ENCODE measurements around the gene GPR132.

Gene GPR132

DNA sequence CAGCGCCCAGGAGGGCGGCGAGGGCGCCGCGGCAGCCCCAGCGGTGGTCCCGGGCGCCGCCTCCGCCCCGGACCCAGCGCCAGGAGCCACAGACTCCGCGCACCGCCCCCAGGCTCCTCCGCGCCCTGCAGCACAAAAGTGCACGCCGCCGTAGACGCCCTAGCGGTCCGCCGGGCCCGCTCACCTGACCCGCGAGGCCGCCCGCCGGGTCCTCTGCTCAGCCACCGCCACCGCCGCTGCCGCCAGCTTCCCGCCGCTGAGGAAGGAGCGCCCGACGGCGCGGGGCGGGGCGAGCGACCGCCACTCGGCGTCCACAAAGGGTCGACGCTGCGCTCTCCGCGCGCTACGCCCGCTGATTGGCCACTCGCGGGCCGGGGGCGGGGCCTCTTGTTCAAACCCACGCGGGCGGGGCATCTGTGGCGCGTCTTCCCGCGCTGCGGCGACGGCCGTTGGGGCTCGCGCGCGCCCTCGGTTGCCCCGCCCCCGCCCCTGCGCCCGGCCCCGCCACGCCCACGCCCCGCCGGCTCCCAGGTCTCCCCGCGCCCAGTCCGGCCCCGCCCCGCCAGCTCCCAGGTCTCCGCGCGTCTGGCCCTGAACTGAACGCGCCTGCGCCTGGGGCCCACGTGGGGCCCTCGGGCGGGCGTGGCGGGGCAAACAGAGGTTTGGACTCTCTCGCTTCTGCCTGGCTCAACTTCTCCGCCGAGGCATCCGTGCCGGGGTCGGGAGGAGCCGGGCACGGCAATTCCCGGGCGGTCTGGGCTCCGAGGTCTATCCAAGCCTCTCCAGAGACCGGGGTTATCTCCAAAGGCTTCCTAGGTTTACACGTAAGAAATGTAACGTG is 44.2 kb downstream of the GPR132 start, which contains the start of gene CDCA4:
Gene CDCA4 (minus strand): TSS at position 269 of the 841 bp plus-strand sequence. CDS start 9,154 bp downstream, outside the sequence.
- DNase-seq (ENCODE audit: low spot score), result peak; percentile 97

DNA sequence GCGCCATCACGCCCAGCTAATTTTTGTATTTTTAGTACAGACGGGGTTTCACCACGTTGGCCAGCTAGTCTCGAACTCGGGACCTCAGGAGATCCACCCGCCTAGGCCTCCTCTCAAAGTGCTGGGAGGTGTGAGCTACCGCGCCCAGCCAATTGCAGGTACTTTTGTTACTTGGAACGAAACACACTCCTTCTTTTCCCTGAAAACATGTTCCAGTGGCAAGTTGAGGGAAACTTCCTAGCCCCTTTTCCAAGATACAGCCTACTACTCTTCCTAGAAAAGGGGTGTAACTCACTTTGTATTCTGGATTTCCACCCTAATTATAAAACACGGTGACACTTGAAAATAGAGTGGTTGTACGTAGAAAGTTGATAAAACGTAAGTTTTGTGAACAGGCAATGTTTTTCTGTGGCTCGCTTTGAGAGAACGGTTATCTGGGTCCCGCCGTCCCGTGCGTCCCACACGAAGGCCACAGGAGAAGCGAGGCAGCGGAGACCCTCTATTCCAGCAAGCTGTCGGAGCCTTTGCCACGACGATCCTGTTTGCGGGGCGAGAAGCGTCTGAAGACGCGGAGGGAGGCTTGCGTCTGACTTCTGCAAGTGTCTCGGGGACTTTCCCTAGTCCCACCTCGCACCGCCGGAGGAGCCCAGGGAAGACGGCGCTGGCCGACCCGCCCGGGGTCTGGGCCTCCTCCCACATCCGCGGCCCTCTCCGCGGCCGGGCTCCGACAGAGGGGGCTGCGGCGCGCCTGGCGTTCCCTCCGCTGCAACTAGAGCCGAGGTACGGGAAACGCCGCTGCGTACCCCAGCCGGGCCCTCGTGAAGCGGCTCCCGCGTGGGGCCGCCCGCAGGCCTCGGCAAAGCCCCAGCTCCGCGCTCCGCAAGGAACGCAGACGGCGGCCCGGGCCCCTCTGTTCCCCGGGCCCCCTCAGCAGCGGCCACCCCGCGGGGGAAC is 45.1 kb downstream of the GPR132 start:
- DNase-seq (ENCODE audit: low spot score), result no peak

DNA sequence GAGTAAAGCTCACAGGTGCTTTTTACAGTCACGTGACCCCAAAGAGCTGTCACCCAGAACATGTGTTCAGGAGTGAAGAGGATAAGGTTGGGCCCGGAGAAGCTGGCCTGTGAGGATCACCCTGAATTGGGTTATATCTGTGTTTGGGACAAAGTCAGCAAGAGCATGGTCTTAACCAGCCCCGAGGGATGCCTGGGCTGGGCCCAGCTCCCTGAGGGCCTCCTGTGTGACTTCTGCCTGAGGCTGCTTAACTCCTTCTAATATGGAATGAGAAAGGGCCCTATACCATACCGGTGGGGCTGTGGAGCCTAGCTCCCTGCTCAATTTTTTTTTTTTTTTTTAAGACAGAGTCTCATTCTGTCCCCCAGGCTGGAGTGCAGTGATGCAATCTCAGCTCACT is 46.8 kb downstream of the GPR132 start:
- DNase-seq (ENCODE audit: low spot score), result no peak

DNA sequence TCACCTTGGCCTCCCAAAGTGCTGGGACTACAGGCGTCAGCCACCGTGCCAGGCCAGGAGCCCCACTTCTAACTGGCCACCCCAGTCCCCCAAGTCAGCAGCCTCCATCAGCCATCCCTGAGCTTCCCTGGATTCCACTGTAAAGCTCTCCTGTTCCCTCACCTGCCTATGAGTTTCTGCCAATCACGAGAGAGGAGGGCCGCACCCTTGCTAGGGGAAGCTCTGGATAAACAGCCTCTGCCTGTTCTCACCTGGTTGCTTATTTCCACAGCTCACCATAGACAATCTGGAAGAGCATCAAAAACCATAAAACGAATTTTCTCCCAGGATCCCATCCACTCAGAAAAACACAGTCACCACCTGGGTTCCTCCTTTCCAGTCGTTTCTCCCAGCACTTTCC is 49.3 kb downstream of the GPR132 start:
- no peak for DNase-seq (ENCODE audit: low spot score)

DNA sequence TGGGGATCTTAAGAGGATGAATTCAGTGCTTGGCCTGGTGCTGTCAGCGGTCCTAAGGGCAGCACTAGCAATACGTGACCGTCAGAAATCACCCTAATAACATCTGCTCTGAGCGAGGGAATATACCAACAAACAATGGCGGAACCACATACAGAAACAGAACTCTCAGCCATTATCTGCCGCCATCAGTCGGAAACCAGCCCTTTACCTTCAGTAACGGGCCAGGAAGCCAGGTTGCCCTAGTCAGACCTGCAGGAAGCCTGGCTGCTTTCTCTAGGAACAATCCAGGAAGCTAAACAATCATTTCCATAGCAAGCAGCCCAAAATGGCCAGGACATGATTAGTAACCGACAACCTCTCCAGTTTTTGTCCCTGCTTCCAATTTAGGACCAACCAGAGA is 50.0 kb downstream of the GPR132 start:
- DNase-seq (ENCODE audit: low spot score), result no peak

DNA sequence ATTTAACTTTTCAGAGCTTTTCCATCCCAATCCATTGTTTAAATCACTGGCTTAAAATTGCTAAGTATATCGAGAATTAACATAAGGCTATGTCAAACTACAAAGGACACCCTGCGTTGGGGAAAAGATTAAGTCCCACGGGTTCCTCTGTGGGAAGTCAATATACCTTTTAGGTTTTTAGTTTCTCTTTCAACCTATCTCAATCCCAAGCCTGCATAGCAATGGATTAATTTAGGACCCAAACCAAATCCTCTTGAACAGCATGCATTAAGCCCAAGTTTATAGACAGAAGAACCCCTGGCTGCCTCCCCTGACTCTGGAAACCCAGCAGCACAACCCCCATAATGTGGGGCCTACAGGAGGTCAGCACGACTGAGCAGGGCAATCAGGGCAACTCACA is 50.6 kb downstream of the GPR132 start:
- DNase-seq (ENCODE audit: low spot score), result no peak

DNA sequence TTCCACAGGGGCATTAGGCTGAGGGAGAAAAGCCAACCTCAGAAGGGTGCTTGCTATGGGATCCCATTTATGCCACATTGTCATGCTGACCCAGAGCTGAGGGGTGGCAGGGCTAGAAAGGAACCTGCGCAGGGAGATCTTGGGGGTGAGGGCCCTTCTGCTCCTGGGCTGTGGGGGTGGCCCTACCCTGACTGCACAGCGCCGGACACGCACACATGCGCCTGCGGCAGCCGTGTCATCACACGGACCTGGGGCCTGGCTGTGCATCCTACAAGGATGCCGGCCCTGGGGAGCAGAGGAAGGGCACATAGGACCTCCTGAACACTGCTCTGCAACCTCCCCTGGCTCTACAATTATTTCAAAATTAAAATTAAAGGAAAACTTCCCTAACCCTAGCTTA is 51.2 kb downstream of the GPR132 start:
- no peak for DNase-seq (ENCODE audit: low spot score)

DNA sequence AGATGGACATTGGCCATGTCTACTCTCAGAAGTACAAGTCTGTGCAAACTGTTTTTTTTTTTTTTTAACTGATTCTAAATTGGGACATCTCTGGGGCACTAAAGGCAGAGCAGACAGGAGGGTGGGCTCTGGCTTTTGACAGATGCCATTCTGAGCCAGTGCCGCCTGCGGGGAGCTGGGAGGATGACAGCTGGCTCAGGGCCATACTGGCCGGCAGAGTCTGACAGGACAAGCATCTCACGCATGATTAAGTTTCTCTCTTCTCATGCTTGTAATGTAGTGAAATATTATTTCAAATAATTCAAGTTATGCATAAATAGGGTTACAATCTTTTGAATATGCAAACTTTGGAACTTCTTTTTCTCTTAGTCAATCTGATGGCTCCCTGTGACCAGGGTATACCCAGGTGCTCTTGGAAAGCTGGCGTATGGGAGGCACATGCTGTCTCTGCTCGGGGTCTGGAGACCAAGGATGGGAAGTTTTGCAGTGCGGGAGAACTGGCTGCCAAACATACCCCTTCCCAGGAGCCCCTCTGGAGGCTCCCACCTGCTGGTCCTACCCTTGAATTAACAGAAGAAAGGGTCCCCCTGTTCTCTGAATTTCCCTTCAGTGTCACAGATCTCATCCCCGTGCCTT is 52.0 kb downstream of the GPR132 start:
- no peak for DNase-seq (ENCODE audit: low spot score)

DNA sequence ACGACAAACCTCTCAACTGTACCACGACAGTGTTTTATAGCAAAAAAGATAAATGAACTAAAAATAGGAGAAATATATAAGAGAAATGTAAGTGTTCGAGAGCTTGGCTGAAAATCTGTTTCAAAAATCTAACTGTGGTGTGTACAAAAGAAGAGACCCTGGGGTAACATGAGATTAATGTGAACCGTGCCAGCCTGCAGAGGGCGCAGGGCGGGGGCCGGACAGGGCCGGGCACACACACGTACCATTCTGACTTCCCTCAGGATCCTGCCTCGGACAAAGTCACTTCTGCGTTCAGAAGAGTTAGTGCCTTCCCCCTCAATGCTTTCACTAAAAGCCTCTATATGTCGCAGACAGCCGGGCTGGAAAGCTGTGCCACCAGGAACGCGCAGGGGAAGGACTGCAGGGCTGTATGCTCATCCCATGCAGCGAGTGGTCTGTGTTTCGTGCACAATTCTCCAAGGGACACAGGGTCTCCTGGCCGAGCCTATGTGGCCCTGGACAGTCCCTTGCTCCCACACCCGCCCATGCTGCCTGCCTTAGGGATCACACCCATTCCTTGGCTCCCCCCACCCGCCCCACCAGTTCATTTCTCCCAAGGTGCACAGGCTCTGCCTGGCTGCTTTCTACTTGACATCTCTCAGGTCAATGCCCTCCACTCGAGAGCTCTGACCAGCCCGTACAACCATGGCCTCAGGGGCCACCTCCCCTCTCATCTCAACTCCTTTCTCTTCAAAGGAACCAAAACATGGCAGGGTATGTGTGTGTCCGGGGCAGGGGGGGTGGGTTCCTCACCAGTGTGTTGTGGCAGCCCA is 52.9 kb downstream of the GPR132 start:
- DNase-seq (ENCODE audit: low spot score), result no peak

DNA sequence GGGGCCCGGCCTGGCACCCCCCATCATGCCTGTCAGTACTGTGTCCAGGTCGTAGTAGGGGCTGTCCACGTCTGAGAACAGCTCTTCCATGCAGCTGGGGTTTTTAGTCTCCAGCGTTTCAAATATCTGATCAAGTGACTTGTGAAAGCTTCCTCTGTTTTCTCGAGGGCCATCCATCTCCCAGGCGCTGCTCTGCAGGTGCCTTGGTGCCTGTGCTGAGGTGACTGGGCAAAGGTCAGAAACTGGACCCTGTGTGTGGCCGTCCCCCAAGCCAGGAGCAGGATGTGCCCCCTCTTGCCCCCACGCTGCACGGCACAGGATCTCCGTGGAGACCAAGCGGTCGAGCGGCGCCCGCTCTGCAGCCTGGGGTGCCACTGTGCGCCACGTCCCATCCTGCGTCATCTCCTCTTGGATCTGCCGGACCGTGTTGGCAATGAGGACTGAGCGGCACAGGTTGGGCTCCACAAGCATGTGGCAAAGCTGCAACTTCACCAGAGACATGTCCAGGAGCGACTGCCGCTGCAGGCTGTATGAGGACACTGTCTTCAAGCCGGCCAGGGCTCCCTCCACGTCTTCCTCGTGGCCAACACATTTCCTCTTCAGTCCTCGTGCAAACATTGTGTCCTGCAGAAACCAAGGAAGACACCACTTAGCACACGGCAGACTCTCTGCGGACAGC is 53.8 kb downstream of the GPR132 start:
- no peak for DNase-seq (ENCODE audit: low spot score)

DNA sequence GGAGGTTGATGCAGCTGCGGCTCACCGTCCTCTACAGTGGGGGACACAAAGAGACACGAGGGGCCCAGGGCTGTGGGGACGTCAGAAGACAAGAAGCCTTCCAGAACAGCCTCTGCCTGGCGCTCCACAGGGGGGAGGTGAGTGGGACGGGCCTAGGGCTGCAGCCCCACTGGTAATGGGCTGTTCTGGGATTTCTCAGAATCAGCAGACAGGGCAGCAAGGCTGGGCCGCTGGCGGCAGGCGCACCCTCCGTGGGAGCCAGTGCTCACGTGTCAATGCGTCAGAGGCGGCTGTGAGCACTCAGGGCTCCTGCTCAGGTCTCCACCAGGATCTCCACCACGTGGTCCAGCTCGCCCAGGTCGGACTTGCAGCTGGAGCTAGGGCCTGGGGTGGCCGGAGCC is 54.3 kb downstream of the GPR132 start:
- no peak for DNase-seq (ENCODE audit: low spot score)

DNA sequence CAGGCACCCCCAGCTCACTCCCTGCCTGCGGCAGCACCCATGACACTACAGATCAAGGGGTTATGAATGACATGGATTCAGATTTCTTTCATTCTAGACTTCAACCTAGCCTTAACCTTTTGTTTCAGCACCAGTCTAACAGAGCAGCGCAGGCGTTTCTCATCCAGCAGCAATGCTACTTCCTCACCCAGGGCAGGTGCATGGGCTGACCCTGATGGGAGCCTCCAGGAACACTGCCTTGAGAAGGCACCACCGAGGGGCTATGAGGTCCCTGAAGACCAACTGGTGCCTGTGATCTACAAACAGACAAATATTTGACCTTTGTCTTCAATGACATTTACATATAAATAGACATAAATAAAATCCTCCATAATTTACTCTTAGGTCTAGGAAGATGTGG is 55.1 kb downstream of the GPR132 start:
- DNase-seq (ENCODE audit: low spot score), result no peak

DNA sequence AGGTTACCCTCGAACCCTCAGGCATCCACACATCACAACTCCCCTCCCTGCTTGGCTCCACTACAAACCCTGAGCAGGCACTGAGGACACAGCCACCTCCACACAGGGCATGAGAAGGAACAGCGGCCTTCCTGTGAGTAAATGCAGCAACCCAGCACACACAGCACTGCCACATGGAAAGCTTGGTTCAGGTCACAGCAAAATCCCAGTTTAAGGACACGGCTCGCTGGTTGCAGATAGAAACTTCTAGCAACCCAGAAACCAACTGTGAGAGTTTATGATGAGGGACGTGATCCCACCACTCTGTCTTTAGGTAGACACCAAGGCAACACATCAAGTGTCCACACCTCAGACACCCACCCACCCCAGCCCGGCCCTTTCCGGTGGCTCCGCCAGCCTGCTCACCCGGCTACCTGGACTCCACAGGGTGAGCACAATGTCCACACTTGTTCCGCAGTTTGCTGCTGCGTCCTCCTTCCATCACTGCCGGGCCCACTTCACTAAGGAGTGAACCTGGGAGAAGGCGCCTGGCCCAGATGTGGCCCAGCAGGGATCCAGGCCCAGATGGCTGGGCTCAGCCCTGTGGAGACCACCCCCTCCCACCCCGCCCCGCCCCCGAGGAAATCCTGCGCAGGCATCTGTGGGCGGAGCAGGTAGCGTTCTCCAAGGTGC is 57.5 kb downstream of the GPR132 start:
- DNase-seq (ENCODE audit: low spot score), result no peak

DNA sequence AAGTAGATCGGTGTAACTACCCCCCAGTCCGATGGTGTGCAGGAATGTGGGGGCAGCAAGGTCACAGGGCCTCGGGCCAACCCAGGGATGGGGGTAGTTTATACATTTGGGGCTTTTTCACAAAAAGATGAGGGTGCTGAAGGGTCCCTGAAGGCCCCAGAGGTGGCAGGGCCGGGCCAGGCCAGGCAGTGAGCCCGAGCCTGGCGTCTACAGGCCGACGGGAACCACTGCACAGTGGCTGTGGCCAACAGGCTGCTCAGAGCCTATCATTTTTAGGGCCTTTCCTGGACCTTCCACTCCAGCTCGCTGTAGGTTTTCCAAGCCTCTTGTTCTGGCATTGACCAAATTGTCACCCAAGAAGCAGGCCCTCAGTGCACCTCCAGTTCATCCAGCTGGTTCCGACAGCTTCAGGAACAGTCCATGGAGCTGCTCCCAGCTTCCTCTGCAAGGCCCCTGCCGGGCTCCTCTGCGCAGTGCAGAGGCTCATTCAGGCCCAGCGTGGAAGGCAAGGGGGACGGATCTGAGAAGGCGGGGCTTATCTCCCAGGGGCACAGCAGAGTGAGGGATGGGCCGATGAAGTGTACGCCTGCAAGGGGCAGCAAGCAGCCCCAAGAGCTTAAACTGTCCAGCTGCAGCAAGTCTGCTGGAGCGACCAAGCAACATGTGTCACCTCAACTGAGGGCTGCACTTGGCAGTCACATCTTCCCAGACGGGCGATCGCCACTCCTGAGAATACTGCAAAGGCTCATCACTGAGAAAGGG is 58.2 kb downstream of the GPR132 start:
- no peak for DNase-seq (ENCODE audit: low spot score)

DNA sequence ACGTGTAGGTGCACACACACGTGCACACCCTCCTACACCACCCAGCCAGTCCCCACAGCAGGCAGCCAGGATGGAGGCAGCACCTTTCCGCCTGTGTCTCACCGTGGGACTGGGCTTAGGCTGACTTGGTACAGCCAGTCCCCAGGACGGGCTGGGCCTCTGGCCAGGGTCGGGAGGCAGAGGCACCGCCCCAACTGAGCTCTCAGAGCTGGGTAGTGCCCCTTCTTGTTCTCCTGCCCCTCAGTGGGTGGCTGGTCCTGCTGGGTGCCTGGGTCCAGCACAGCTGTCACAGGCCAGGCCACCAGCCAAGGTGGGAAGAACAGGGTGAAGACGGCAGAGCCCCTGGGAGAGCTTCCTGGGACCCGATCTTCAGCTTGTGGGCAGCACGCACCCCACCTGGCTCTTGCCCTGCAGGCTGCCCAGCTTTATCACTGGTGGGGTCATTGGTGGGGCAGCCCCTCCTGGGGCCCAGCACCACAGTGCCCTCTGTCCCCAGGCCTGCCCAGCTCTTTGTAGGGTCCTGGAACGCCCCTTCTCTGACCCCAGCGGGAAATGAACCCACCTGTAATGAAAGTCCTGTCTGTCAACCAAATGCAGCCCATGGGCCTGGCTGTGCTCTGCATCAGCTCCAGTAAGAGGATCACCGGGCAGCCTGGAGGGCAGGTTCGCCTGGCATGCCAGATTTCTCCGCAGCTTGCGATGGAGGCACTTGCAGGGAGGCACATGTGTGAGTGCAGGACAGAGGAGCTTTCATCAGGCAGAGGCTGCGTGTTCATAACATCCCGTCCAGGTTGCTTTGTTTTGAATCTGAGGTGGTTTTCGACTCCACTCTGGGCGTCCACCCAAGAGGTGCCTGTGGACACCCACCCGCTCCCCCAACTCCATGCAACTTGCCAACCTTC is 59.0 kb downstream of the GPR132 start:
- DNase-seq (ENCODE audit: low spot score), result no peak

DNA sequence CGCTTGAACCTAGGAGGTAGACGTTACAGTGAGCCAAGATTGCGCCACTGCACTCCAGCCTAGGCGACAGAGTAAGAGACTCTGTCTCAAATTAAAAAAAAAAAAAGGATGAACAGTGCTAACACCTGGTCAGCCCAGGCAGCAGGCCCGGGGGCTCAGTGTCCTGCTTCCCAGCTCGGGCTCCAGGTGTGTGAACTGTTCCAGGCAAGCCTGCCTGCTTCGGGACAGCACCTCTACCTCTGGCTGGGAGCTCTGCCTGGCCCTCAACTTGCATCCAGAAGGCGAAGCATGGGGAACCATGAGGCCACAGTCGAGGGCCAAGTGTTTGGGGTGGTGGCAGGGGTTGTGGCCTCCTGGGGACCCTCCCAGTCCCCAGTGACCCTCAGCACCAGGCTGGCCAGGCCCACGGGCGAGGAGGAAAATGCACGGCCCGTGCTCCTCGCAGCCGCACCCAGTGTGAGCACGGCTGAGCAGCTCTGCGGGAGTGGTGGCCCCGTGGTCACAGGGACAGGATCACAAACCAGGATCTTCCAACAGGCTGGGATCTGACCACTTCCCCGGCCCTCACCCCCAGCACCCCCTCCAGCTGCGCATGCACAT is 59.8 kb downstream of the GPR132 start:
- no peak for DNase-seq (ENCODE audit: low spot score)
